GM23338 (cell line): Measurements from ENCODE around the gene SAMD13. TPM values are rescaled to one million over a fixed set of nuclear protein-coding genes. Genes with fewer than 3 reads are reported as not detected.

Experiments
- ATAC-seq: fragments of 200-7000 bp; cut with Tn5 transposase; 3 replicates; pipeline ENCODE4 v1.9.1; 2020
- DNase-seq: peaks from one replicate; pipeline ENCODE4 v3.0.0-alpha.2; 2015; ENCODE audit warnings: low spot score
- H2AFZ ChIP-seq: fragments of 200-600 bp; sonication (generic); 2 replicates; pipeline ENCODE4 v1.8.0; 2016; ENCODE audit warnings: antibody characterized with exemption, mild to moderate bottlenecking, moderate library complexity
- H3F3A ChIP-seq: fragments of 200-600 bp; sonication (generic); replicated peaks from 2 replicates; pipeline ENCODE4 v1.8.0; 2017; ENCODE audit warnings: antibody characterized with exemption, mixed run types, low read depth
- H3K27ac ChIP-seq: fragments of 200-600 bp; sonication (generic); 2 replicates; pipeline ENCODE4 v1.6.1; 2016; ENCODE audit warnings: low read depth
- H3K27me3 ChIP-seq: fragments of 200-600 bp; sonication (generic); 2 replicates; pipeline ENCODE4 v1.8.0; 2016; ENCODE audit warnings: mild to moderate bottlenecking, mixed run types, moderate library complexity; ENCODE audit not compliant: insufficient read depth
- H3K36me3 ChIP-seq: fragments of 200-600 bp; sonication (generic); 2 replicates; pipeline ENCODE4 v1.8.0; 2016; ENCODE audit warnings: mild to moderate bottlenecking; ENCODE audit not compliant: insufficient read depth
- H3K4me1 ChIP-seq: fragments of 200-600 bp; sonication (generic); 2 replicates; pipeline ENCODE4 v1.8.0; 2016; ENCODE audit warnings: mild to moderate bottlenecking, moderate library complexity; ENCODE audit not compliant: insufficient read depth
- H3K4me2 ChIP-seq: fragments of 200-600 bp; sonication (generic); 2 replicates; pipeline ENCODE4 v1.7.1; 2017; ENCODE audit warnings: mixed run types
- H3K4me3 ChIP-seq: fragments of 200-600 bp; sonication (generic); 2 replicates; pipeline ENCODE4 v1.6.1; 2016; ENCODE audit warnings: mixed run types
- H3K79me2 ChIP-seq: fragments of 200-600 bp; sonication (generic); replicated peaks from 2 replicates; pipeline ENCODE4 v1.8.0; 2017; ENCODE audit warnings: mild to moderate bottlenecking; ENCODE audit not compliant: insufficient read depth
- H3K9me2 ChIP-seq: fragments of 200-600 bp; sonication (generic); 2 replicates; pipeline ENCODE4 v1.8.0; 2017; ENCODE audit not compliant: insufficient read depth
- H4K20me1 ChIP-seq: fragments of 200-600 bp; sonication (generic); replicated peaks from 2 replicates; pipeline ENCODE4 v1.8.0; 2017; ENCODE audit warnings: mild to moderate bottlenecking; ENCODE audit not compliant: insufficient read depth
- H3K27ac Mint-ChIP-seq: 2 replicates; pipeline ENCODE4 v1.8.0; 2020; ENCODE audit warnings: inconsistent platforms, mild to moderate bottlenecking, moderate library complexity, mixed read lengths
- H3K27me3 Mint-ChIP-seq: 3 replicates; pipeline ENCODE4 v1.8.0; 2022; ENCODE audit warnings: low read depth, mild to moderate bottlenecking, moderate library complexity, mixed read lengths, inconsistent platforms; ENCODE audit not compliant: insufficient read depth, poor library complexity
- H3K36me3 Mint-ChIP-seq: 3 replicates; pipeline ENCODE4 v1.8.0; 2021; ENCODE audit warnings: low read depth, mild to moderate bottlenecking, inconsistent platforms, moderate library complexity, mixed read lengths
- H3K4me1 Mint-ChIP-seq: 3 replicates; pipeline ENCODE4 v1.8.0; 2020; ENCODE audit warnings: mild to moderate bottlenecking, inconsistent platforms, mixed read lengths
- H3K4me3 Mint-ChIP-seq: 3 replicates; pipeline ENCODE4 v1.8.0; 2021; ENCODE audit warnings: moderate library complexity, mild to moderate bottlenecking, inconsistent platforms, mixed read lengths
- H3K9me3 Mint-ChIP-seq: 3 replicates; pipeline ENCODE4 v1.8.0; 2020; ENCODE audit warnings: moderate library complexity, mild to moderate bottlenecking, inconsistent platforms, mixed read lengths
- CREB1 ChIP-seq: fragments of 250-450 bp; sonication (Bioruptor Pico); IDR thresholded peaks from 2 replicates; pipeline ENCODE4 v1.5.0; 2020; ENCODE audit warnings: low read depth, mild to moderate bottlenecking, moderate library complexity
- CTCF ChIP-seq, 2 experiments: fragments of 200-600 bp in 1 of 2; sonication (generic) in 1 of 2; conservative IDR thresholded peaks; 2 replicates each; pipeline versions ENCODE4 v1.5.1 to v1.6.1; 2016 to 2017; ENCODE audit warnings: antibody characterized with exemption in 2 of 2, low read depth in 2 of 2, mild to moderate bottlenecking in 2 of 2, moderate library complexity in 1 of 2
- ETS1 ChIP-seq: IDR thresholded peaks from 2 replicates; pipeline ENCODE4 v1.6.1; 2016; ENCODE audit warnings: antibody characterized with exemption
- EZH2 ChIP-seq: fragments of 200-600 bp; sonication (generic); IDR thresholded peaks from one replicate; pipeline ENCODE4 v1.8.0; 2017; ENCODE audit warnings: antibody characterized with exemption, mild to moderate bottlenecking, low read depth; ENCODE audit not compliant: unreplicated experiment
- EZH2phosphoT487 ChIP-seq: fragments of 200-600 bp; sonication (generic); IDR thresholded peaks from one replicate; pipeline ENCODE4 v1.8.1; 2018; ENCODE audit warnings: antibody characterized with exemption; ENCODE audit not compliant: unreplicated experiment
- JUNB ChIP-seq: IDR thresholded peaks from one replicate; pipeline ENCODE4 v1.6.1; 2016; ENCODE audit warnings: antibody characterized with exemption; ENCODE audit not compliant: unreplicated experiment
- NANOG ChIP-seq: IDR thresholded peaks from 2 replicates; pipeline ENCODE4 v1.6.1; 2016; ENCODE audit warnings: antibody characterized with exemption, borderline replicate concordance
- POLR2AphosphoS5 ChIP-seq: IDR thresholded peaks from 2 replicates; pipeline ENCODE4 v1.6.1; 2016; ENCODE audit warnings: antibody characterized with exemption, low read depth
- REST ChIP-seq: IDR thresholded peaks from one replicate; pipeline ENCODE4 v1.6.1; 2018; ENCODE audit warnings: antibody characterized with exemption; ENCODE audit not compliant: unreplicated experiment
- STAT1 ChIP-seq: IDR thresholded peaks from one replicate; pipeline ENCODE4 v1.6.1; 2016; ENCODE audit warnings: antibody characterized with exemption; ENCODE audit not compliant: unreplicated experiment
- ZNF114 ChIP-seq: fragments of 250-450 bp; sonication (Bioruptor Pico); IDR thresholded peaks from 2 replicates; pipeline ENCODE4 v1.5.0; 2020; ENCODE audit warnings: mild to moderate bottlenecking, moderate library complexity
- ZNF331 ChIP-seq: fragments of 250-450 bp; sonication (Bioruptor Pico); IDR thresholded peaks from 2 replicates; pipeline ENCODE4 v1.5.0; 2020; ENCODE audit warnings: low read depth, mild to moderate bottlenecking, moderate library complexity
- polyA plus RNA-seq: library from polyadenylated mRNA; unstranded; fragments of >200 nt; fragmentation: Nextera tagmentation; extraction: Ambion mirVana; gene quantifications from 2 replicates; pipeline ENCODE4 v1.2.1, GENCODE V29; 2016
- total RNA-seq: library from RNA; depleted of rRNA; stranded (reverse); fragments of >200 nt; shearing (Covaris generic); gene quantifications from 2 replicates; pipeline ENCODE4 v1.2.3, GENCODE V29; 2014

Gene SAMD13
- total and polyA plus RNA-seq, 2 experiments from 2014 or later = 2.5 to 3.6 TPM

GRCh38 chr1:84355556-84355955 lies 54.0 kb downstream of the SAMD13 start:
- H3K27me3 ChIP-seq = no peaks in the 10 kb centered on the region
- peaks cover 4% of the 10 kb centered on the region for H3K27me3 Mint-ChIP-seq
- H3K36me3 ChIP-seq = no peaks in the 10 kb centered on the region
- H3K4me3 Mint-ChIP-seq = no peak overlapping the region
- no peaks in the 10 kb centered on the region for H3K79me2 ChIP-seq
- peaks cover 7% of the 10 kb centered on the region for H3K9me2 ChIP-seq
- no peak overlapping the region for H3K27ac ChIP-seq
- no peaks in the 10 kb centered on the region for H3K36me3 Mint-ChIP-seq
- no peak overlapping the region for H3K4me2 ChIP-seq
- no peaks in the 10 kb centered on the region for H3K4me1 ChIP-seq
- H3K4me1 Mint-ChIP-seq = no peaks in the 10 kb centered on the region
- H4K20me1 ChIP-seq = no peaks in the 10 kb centered on the region
- no peak for TF ChIP-seq ZNF114 (CRISPR knock-in tag)
- TF ChIP-seq CTCF (conservative IDR thresholded peaks at IDR 0.05; ENCODE audit: low read depth in 2 of 2) = no peak
- TF ChIP-seq CREB1 (CRISPR knock-in tag) = no peak
- no peak overlapping the region for H3K27ac Mint-ChIP-seq
- no peak overlapping the region for H3K4me3 ChIP-seq
- no peaks in the 10 kb centered on the region for H3K9me3 Mint-ChIP-seq
- no peaks in the 10 kb centered on the region for H3F3A ChIP-seq
- ATAC-seq = no peak
- H2AFZ ChIP-seq = no peak overlapping the region
- DNase-seq = no peak

- no peaks in the 10 kb centered on the region for H3K9me3 Mint-ChIP-seq
- H3K4me3 Mint-ChIP-seq = no peak overlapping the region
- no peak for ATAC-seq
- Histone ChIP-seq H3K4me1 (no peaks in the 10 kb centered on the region), H4K20me1 (no peaks in the 10 kb centered on the region), H3K4me2 (no peak overlapping the region), H3F3A (no peaks in the 10 kb centered on the region), H3K4me3 (no peak overlapping the region), H3K79me2 (no peaks in the 10 kb centered on the region), H3K9me2 (peaks cover 7% of the 10 kb centered on the region), H3K36me3 (no peaks in the 10 kb centered on the region), H2AFZ (no peak overlapping the region), H3K27me3 (no peaks in the 10 kb centered on the region), H3K27ac (no peak overlapping the region)
- no peaks in the 10 kb centered on the region for H3K36me3 Mint-ChIP-seq
- DNase-seq = no peak
- no peak overlapping the region; the same call in 1 of the 2 replicates for H3K27ac Mint-ChIP-seq
- no peaks in the 10 kb centered on the region for H3K4me1 Mint-ChIP-seq
- peaks cover 4% of the 10 kb centered on the region for H3K27me3 Mint-ChIP-seq
- TF ChIP-seq ZNF114 (CRISPR knock-in tag) (no peak), STAT1 (no peak), EZH2phosphoT487 (no peak), CREB1 (CRISPR knock-in tag) (no peak), ZNF331 (no peak), REST (no peak), ETS1 (no peak), EZH2 (no peak), POLR2AphosphoS5 (no peak), JUNB (no peak), NANOG (no peak), CTCF (conservative IDR thresholded peaks at IDR 0.05; ENCODE audit: low read depth in 2 of 2) (no peak)
Measured at GRCh38 chr1:84356881-84357280, 55.4 kb downstream of the SAMD13 start.
